ENCODE results near the gene KIF5B. TPM values are rescaled to one million over a fixed set of nuclear protein-coding genes. Genes with fewer than 3 reads are reported as not detected.
"Not testable (repeated sequence)": the region's sequence is repeated elsewhere in the genome, so short reads cannot be mapped to it uniquely, and the experiment has no call there.

Gene KIF5B
- total RNA-seq, 2 experiments from 2014 or later: 88.6 to 89.4 TPM

- ChIA-PET POLR2A (interaction anchor here (0.5 kb wide), 1 partner anchor 294 kb away, joined by 3 read pairs; no protein-coding TSS in a partner anchor), CTCF (no interaction called here)
Observed at GRCh38 chr10:32061440-32061839, 5.2 kb upstream of the KIF5B start.

- POLR2A ChIA-PET: interaction anchor here (0.7 kb wide), 1 partner anchor 57 kb away, joined by 5 read pairs; no protein-coding TSS in a partner anchor
- CTCF ChIA-PET: no interaction called here
Observed at GRCh38 chr10:32060347-32060746, 4.1 kb upstream of the KIF5B start.

- CTCF ChIA-PET: no interaction called here
- POLR2A ChIA-PET: interaction anchor here (1.2 kb wide), 1 partner anchor 386 kb away, joined by 3 read pairs; the partner anchor contains the start of gene CCDC7
Observed at GRCh38 chr10:32059472-32059871, 3.2 kb upstream of the KIF5B start.

- POLR2A ChIA-PET: no interaction called here
- CTCF ChIA-PET: no interaction called here
Observed at GRCh38 chr10:32057036-32057372, 779 bp upstream of the KIF5B start.

- ChIA-PET CTCF (interaction anchor here (0.5 to 0.7 kb wide), 2 partner anchors 245 to 1722 kb away, joined by 3 read pairs; no protein-coding TSS in a partner anchor), POLR2A (interaction anchor here (0.5 to 0.7 kb wide), 3 partner anchors 53 to 260 kb away, joined by 3 read pairs; no protein-coding TSS in a partner anchor)
Observed at GRCh38 chr10:32055478-32056135, 618 bp downstream of the KIF5B start.

- ChIA-PET CTCF (no interaction called here), POLR2A (no interaction called here)
Observed at GRCh38 chr10:32054094-32054493, 2.1 kb downstream of the KIF5B start.

GRCh38 chr10:32053392-32053791 is 2.8 kb downstream of the KIF5B start:
- CTCF ChIA-PET: not testable (repeated sequence)

GRCh38 chr10:32051926-32052325 is 4.3 kb downstream of the KIF5B start:
- POLR2A ChIA-PET: no interaction called here

More at GRCh38 chr10:32053392-32053791, 2.8 kb downstream of the KIF5B start:
- POLR2A ChIA-PET: not testable (repeated sequence)

GRCh38 chr10:32050177-32050576 is 6.0 kb downstream of the KIF5B start:
- CTCF ChIA-PET: no interaction called here
- POLR2A ChIA-PET: interaction anchor here (0.6 kb wide), 1 partner anchor 235 kb away, joined by 4 read pairs; no protein-coding TSS in a partner anchor

More at GRCh38 chr10:32051926-32052325, 4.3 kb downstream of the KIF5B start:
- CTCF ChIA-PET: no interaction called here

GRCh38 chr10:32049113-32049512 is 7.1 kb downstream of the KIF5B start:
- ChIA-PET POLR2A (no interaction called here), CTCF (no interaction called here)

GRCh38 chr10:32048282-32048681 is 7.9 kb downstream of the KIF5B start:
- ChIA-PET POLR2A (no interaction called here), CTCF (no interaction called here)

GRCh38 chr10:32047881-32048280 is 8.3 kb downstream of the KIF5B start:
- ChIA-PET CTCF (no interaction called here), POLR2A (no interaction called here)

GRCh38 chr10:32046151-32046550 is 10.1 kb downstream of the KIF5B start:
- ChIA-PET POLR2A (no interaction called here), CTCF (no interaction called here)

- CTCF ChIA-PET, POLR2A ChIA-PET: not testable (repeated sequence)
Observed at GRCh38 chr10:32042730-32043129, 13.5 kb downstream of the KIF5B start.

GRCh38 chr10:32041290-32042028 is 14.8 kb downstream of the KIF5B start:
- CTCF ChIA-PET: no interaction called here
- POLR2A ChIA-PET: no interaction called here

GRCh38 chr10:32039734-32040133 is 16.5 kb downstream of the KIF5B start:
- ChIA-PET POLR2A (no interaction called here), CTCF (no interaction called here)

GRCh38 chr10:32038777-32039176 is 17.4 kb downstream of the KIF5B start:
- POLR2A ChIA-PET: no interaction called here
- CTCF ChIA-PET: no interaction called here

- ChIA-PET CTCF (no interaction called here), POLR2A (no interaction called here)
Observed at GRCh38 chr10:32036922-32037321, 19.3 kb downstream of the KIF5B start.

GRCh38 chr10:32035038-32035437 is 21.2 kb downstream of the KIF5B start:
- ChIA-PET POLR2A (no interaction called here), CTCF (no interaction called here)

- ChIA-PET CTCF (no interaction called here), POLR2A (no interaction called here)
Observed at GRCh38 chr10:32033171-32033570, 23.1 kb downstream of the KIF5B start.

- CTCF ChIA-PET: no interaction called here
- POLR2A ChIA-PET: no interaction called here
Observed at GRCh38 chr10:32031920-32032319, 24.3 kb downstream of the KIF5B start.
